Lower leg skin (tissue), 4 donors: ENCODE measurements around the gene MRPS30. TPM values are rescaled to one million over a fixed set of nuclear protein-coding genes. Genes with fewer than 3 reads are reported as not detected.
"Not testable (repeated sequence)": the region's sequence is repeated elsewhere in the genome, so short reads cannot be mapped to it uniquely, and the experiment has no call there.

ENCODE experiments used
- DNase-seq, 2 donors: peaks; one replicate each; pipeline ENCODE4 v3.0.0-alpha.2; 2019; ENCODE audit warnings: low spot score in 2 of 2
- H3K4me3 ChIP-seq: fragments of 200-600 bp; sonication (generic); 2 replicates; pipeline ENCODE4 v1.5.1; 2017; ENCODE audit warnings: mild to moderate bottlenecking, low read depth; ENCODE audit not compliant: poor library complexity, severe bottlenecking
- CTCF ChIP-seq, 3 donors: fragments of 450-650 bp; IDR thresholded peaks; one replicate each; pipeline ENCODE4 v1.5.1; 2016; ENCODE audit warnings: antibody characterized with exemption in 3 of 3, mild to moderate bottlenecking in 3 of 3, moderate library complexity in 2 of 3
- POLR2A ChIP-seq, 2 donors: fragments of 450-650 bp; IDR thresholded peaks; one replicate each; pipeline ENCODE4 v1.6.1; 2016 to 2017; ENCODE audit warnings: antibody characterized with exemption in 2 of 2, mild to moderate bottlenecking in 1 of 2, moderate library complexity in 1 of 2
- WGBS, 2 donors: methylation state at CpG; one replicate each; pipeline ENCODE4 v1.1.5; 2018; 5-methylcytosine and 5-hydroxymethylcytosine counted together
- intact Hi-C: fragments of 100-400 bp; cut with DNase I; formaldehyde crosslinking; loops from one replicate; pipeline ENCODE4 v1.15.0; 2023; ENCODE audit warnings: low total_unique reads
- total RNA-seq, 4 donors: library from RNA; depleted of rRNA; stranded (reverse); fragments of >200 nt; gene quantifications; one replicate each; pipeline ENCODE4 v1.1.0, GENCODE V29; 2016

The MRPS30 gene
- total RNA-seq, 4 donors from 2014 or later = 70.5 to 89.0 (median 76.9) TPM

GRCh38 chr5:44774279-44774880, 34.4 kb upstream of the MRPS30 start:
- intact Hi-C loops = no loop called here
- WGBS, 2 donors = 3 to 7% methylated on average over 1 of the region's 1 CpG
- TF ChIP-seq POLR2A (IDR thresholded peaks at IDR 0.05) (no peak), CTCF (IDR thresholded peaks at IDR 0.05) (no peak)
- no peak overlapping the region for H3K4me3 ChIP-seq
- DNase-seq = no peak

- 88 to 94% methylated on average over 4 of the region's 4 CpGs for WGBS, 2 donors
- H3K4me3 ChIP-seq = no peak overlapping the region
- TF ChIP-seq POLR2A (IDR thresholded peaks at IDR 0.05) = no peak
- no peak for TF ChIP-seq CTCF (IDR thresholded peaks at IDR 0.05)
- no peak for DNase-seq
- intact Hi-C loops = no loop called here
Observed at GRCh38 chr5:44779167-44779566, 29.6 kb upstream of the MRPS30 start.

- TF ChIP-seq POLR2A (IDR thresholded peaks at IDR 0.05) (no peak), CTCF (IDR thresholded peaks at IDR 0.05) (no peak)
- H3K4me3 ChIP-seq = no peak overlapping the region
- 84 to 88% methylated on average over 4 of the region's 4 CpGs for WGBS, 2 donors
- no peak for DNase-seq
- intact Hi-C loops = no loop called here
Observed at GRCh38 chr5:44783634-44784315, 25.0 kb upstream of the MRPS30 start.

- no peak overlapping the region for H3K4me3 ChIP-seq
- intact Hi-C loops = no loop called here
- no peak for TF ChIP-seq CTCF (IDR thresholded peaks at IDR 0.05)
- no peak for TF ChIP-seq POLR2A (IDR thresholded peaks at IDR 0.05)
- DNase-seq = no peak
- 83 to 93% methylated on average over 3 of the region's 3 CpGs for WGBS, 2 donors
Observed at GRCh38 chr5:44787731-44788130, 21.0 kb upstream of the MRPS30 start.

- intact Hi-C loops, H3K4me3 ChIP-seq, DNase-seq: not testable (repeated sequence)
- 71 to 73% methylated on average over 11 of the region's 11 CpGs for WGBS, 2 donors
Observed at GRCh38 chr5:44789372-44789995, 19.3 kb upstream of the MRPS30 start.

- WGBS, 2 donors = 86 to 88% methylated on average over 8 of the region's 8 CpGs
- H3K4me3 ChIP-seq, DNase-seq, intact Hi-C loops: not testable (repeated sequence)
Observed at GRCh38 chr5:44792031-44792673, 16.6 kb upstream of the MRPS30 start.
